NCI-H1930 (cell line): ENCODE data around the gene CD58.
"Not testable (repeated sequence)": the region's sequence is repeated elsewhere in the genome, so short reads cannot be mapped to it uniquely, and the experiment has no call there.

Source experiments
- DNase-seq, 2 experiments: peaks; one replicate each; lab custom pipeline; 2025; lab: John Stamatoyannopoulos, UW

The CD58 gene, protein sequence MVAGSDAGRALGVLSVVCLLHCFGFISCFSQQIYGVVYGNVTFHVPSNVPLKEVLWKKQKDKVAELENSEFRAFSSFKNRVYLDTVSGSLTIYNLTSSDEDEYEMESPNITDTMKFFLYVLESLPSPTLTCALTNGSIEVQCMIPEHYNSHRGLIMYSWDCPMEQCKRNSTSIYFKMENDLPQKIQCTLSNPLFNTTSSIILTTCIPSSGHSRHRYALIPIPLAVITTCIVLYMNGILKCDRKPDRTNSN

DNA sequence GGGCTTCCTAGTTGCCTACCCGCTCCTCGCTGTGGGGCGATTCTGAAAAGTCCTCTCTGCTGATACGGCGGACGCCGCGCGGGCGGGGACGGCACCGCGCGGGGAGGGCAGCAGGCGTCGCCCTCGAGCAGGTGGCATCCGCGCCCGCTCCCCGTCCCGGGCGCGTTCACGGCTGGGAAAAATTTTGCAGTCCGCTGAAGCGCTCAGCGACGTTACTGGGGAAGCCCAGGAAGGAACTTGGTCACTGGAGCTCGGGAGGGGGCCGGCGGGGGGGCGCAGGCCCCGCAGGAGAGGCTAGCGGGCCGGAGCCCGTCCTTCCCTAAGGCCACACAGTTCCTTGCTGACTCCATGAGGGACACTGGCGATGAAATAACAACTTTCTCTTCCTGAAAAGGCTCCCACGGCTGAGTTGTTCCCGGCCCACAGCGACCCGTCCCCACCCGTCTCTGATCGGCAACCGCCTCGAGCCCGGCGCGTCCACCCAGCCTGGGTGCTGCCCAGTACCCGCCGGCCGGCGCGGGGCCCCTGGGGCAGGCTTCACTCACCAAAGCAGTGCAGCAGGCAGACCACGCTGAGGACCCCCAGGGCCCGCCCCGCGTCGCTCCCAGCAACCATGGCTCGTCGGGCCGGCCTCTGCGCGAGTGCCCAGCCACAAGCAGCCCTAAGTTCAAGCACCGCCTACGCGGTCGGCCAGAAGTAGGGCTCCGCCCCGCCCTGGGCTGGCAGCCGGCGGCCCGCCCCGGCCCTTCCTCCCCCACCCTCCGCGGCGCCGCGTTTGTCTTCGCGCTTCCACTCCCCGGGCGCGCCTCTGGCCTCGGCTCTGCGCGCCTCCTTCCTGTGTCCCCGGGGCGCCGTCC lies at the start of gene CD58:
Gene CD58, minus strand, starts transcription at position 669 of the 857 bp plus-strand sequence. Its CDS starts 54 bp downstream, at position 615.
- DNase-seq, result peak; percentile 38 to 63

DNA sequence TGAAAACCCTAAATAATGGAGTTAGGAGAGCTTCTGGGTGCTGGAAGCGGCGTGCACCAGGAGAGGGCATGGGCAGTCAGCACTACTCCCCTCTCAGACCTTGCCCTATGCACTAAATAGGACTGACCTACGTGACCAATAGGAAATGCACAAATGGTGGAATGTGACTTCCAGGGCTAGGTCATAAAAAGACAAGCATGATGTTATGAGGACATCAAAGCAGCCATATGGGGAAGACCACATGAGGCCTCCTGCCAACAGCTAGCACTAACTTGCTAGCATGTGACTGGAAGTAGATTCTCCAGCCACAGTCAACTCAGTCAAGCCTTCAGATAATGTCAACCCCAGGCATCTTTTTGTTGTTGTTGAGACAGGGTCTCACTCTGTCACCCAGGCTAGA lies 49.6 kb upstream of the CD58 start:
- not testable (repeated sequence) for DNase-seq

DNA sequence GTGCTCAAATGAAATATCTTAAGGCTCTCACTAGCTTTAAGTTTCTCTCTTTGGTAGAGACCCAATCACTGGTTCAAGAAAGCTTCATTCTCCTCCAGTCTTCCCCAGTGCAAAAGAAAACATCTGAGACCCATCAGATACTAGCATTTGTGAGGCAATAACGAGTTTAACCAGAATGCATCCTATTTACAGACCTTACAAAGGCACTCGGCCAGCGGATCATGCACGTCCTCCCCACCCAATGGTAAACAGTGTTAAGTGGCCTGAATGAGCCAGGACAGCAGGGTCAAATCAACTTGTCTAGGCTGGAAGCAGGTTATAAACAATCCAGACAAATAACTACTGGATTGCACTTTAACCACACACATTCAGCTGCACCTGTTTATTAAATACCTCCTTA lies 48.3 kb upstream of the CD58 start:
- DNase-seq, result not testable (repeated sequence)

DNA sequence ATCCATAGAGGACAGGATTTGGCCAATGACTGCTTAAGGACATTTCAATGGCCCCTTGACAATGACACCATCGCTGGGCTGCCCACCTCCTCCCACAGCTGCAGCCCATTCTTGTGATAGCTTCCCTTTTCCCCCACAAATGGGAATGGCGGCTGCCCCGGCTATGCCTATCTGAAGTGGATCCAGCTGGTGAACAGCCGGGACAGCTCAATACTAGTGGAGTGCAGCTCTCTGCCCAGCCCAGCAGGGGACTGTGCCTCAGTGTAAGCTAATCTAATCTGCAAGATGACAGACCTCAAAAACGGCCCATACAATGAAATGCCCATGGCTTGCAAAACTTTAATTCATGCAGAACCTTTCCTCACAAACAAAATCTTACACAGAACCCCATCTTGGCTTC lies 47.0 kb upstream of the CD58 start:
- not testable (repeated sequence) for DNase-seq

DNA sequence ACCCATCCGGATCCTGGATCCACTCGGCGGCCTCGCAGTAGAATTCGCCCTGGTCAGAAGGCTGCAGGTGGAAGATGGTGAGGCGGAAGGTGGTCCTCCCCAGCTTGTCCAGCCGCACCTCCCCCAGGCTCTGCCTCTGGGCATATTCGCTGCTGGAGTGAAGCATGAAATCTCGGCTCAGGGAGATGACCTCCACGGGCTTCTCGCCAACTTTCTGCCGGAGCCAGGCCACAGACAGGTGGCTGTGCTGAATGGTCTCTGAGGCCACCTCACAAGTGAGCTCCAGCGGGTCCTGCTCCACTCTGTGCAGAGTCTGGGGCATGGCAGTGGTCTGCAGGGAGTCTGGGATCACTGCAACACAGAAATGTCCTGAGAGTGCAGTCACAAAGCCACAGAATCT lies 43.0 kb upstream of the CD58 start:
- DNase-seq, result not testable (repeated sequence)

DNA sequence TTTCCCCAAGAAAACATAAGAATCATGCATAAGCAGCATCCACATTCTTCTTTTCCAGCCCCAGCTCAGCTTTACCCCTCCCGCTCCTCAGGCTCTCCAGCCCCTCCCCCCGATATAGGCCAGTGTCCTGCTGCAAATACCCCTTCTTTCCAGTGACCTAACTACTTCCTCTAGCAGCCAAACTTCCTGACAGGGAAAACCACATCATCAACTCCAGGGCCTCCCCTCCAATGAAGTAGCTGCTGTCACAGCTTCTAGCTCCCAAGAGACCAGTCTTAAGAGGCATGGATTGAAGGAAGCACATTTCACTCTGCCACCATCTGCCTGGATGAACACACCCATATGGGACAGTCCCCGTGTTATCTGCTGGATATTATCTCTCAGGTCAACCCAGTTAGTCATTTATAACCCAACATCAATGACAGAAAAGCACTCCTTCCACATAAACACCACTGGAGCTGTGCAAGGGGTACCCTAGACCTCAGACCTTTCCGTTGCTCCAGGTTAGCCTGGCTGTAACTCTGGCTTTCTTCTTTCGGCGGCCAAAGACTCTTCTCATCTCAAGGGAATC lies 39.1 kb upstream of the CD58 start:
- not testable (repeated sequence) for DNase-seq

DNA sequence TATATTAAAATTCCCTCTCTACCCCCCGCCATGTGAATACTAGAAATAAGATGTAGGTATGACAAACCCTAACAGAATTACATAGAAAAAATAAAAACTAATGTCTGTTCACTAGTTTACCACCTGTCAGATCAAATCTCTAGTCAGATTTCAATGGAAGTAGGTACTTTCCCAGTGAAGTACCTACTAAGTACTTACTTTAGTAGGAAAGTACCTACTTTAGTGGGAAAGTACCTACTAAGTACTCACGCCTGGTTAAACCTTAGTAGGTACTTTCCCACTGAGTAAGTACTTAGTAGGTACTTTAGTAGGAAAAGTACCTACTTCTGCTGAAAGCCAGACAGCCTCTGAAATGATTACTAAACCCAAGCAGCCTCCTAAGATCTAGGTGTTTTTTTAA lies 38.0 kb upstream of the CD58 start:
- not testable (repeated sequence) for DNase-seq

DNA sequence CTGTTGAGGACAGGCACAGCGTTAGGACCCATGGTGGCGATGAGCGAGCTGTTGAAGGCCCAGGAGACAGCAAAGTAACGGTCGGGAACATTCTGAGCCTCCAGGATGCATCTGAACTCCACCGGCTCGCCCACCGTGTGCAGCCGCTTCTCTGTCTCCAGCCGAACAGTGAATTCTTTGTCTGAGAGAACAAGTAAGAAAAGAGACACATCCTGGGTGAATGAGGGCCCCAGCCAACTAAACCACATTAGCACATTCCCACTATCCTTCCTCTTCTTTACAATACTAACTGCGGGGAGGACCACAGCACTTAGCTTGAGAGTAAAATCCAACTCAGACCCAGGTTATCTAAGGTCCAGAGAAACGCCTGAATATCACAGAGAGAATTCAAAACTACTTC lies 37.3 kb upstream of the CD58 start:
- DNase-seq, result not testable (repeated sequence)

DNA sequence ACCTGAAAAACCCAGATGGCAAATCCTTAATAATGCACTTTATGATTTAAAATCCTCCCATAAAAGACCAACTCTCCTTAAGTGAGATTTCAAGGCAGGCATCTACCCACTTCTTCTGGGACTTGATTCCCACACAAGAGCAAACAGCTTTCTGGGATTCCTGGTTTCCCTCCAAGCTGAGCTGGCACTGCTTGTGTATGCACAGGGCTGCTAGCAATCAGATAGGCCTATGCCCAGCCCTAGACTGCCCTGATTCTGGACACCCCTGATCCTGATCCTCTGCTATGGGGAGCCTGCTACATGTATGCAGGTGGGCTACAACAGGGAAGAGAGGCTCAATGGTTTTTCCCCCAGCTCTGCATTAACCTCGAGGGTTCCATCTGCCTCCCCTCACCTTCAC lies 36.6 kb upstream of the CD58 start:
- DNase-seq, result not testable (repeated sequence)

DNA sequence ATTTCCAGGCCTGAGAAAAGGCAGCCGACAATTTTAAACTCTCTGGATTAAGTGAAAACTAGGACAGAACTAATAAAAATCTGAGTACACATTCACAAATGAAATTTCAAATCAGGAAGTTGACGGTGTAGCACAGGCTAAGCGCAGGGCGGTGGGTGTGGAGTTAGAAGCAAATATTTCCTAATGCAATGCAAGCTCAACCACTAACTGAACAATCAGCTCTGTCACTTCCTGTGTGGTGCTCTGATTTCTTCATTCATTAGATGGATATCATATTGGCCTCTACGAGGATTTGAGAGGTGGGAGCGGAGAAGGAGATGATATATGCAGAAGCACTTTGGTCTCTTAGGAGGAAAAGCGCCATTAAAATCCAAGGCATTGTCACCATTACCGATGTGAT lies 35.2 kb upstream of the CD58 start:
- not testable (repeated sequence) for DNase-seq

DNA sequence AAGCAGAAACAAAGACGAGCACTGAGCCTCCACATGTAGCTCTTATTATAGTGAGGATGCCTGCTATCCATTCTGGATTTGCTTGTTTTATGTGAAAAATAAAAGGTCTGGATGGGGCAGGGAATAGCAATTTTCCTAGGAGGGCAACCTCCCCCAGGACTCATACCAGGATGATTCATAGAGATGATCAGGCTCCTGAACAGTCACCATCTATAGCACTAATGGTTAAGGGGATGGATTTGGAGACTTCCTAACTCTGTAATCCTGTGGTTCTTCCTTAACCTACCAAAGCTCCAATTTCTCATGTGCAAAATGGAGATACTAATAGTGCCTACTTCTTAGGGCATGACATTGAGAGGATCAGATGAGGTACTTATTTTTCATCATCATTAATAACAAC lies 34.5 kb upstream of the CD58 start:
- DNase-seq, result no peak

DNA sequence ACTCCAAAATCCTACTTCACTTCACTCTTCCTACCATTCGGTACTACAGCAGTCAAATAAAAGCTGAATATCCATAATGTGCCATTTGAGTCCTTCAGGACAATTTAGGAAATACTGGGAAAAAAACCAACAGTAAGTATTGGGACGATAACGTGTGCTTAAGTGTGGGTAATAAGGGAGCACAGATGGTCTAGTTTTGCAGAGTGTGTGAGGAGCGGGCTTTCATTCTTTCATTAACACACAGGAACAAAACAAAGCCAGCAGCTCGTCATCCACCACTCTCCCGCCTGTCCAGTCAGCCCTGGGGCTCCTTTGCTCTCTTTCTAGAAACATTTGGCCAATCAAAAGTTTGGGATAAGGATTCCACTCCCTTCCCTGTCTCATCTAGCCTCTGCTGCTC lies 33.6 kb upstream of the CD58 start:
- DNase-seq, result not testable (repeated sequence)

DNA sequence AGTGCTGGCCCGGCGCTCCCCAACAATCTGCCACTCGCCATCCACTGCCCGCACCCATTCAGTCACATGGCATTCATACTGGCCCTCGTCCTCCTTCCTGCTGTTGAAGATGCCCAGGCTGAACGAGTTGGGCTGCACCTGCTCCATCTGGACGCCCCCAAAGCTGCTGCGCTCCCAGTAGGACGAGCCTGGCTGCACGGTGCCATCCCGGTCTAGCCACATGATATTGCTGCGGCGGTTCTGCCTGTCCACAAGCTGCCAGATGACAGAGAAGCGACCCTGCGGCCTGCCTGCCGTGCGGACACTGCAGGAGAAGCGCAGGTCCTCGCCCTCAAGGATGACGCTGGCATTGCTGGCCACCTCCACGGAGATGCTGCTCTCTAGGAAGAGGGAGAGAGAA lies 32.8 kb upstream of the CD58 start:
- DNase-seq, result not testable (repeated sequence)

DNA sequence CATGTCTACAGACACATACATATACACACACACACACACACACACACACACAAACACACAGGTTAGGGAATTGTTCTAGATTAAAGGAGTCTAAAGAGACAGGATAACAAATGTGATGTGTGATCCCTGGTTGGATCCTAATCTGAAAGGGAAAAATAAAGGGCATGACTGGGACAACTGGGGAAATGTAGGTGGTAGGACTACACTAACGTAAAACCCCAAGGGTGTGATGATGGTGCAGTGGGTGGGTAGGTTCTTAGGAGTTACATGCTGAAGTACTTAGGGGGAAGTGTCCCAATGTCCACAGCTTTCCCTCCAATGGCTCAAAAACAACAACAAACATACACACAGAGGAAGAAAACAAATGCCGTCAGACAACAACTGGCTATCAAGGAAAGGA lies 28.5 kb upstream of the CD58 start:
- DNase-seq, result not testable (repeated sequence)

DNA sequence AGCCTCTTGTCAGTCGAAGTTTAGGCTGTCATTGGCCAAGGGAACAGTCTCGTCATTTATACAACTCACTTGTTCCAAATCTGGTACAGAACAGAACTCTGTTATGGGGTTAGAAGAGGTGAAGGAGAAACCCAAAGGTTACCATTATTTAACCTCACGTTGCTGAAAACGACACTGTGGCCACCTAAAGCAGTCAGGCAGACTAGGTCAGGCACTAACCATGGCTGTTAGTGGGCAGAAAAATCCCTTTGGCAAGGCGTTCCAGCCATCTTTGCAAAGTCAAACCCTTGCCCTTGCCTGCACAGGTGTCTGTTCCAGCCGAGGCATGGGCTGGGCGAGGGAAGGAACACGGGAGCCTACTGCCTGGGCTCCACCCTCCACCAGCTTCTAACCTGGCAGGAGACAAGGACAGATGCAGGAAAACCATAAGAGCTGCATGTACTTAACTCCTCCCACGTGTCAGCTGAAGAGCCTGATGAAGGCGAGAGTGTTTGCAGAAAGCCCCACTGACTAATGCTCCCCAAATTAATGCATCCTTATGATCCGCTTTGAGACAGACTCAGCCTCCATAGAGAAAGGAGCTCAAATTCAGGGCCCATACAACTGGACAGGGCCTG lies 27.7 kb upstream of the CD58 start:
- DNase-seq, result not testable (repeated sequence)

DNA sequence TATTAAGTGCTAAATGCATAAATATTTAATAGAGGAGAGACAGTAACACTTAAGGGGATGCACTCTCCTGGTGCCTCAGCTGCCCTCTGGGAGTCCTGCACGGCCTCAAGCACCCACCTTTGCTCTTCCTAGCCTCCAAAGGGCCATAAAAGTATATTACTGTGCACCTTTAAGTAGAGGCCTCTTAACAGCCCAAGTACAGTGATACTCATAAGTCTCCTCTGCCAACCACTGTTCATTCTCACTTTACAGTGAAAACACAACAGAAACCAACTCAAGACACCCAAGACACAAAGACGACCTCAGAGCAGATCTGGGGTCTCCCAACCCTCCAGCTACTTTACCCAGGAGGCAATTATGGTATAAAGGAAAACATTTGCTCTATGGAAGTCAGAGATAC lies 26.6 kb upstream of the CD58 start:
- DNase-seq, result not testable (repeated sequence)

DNA sequence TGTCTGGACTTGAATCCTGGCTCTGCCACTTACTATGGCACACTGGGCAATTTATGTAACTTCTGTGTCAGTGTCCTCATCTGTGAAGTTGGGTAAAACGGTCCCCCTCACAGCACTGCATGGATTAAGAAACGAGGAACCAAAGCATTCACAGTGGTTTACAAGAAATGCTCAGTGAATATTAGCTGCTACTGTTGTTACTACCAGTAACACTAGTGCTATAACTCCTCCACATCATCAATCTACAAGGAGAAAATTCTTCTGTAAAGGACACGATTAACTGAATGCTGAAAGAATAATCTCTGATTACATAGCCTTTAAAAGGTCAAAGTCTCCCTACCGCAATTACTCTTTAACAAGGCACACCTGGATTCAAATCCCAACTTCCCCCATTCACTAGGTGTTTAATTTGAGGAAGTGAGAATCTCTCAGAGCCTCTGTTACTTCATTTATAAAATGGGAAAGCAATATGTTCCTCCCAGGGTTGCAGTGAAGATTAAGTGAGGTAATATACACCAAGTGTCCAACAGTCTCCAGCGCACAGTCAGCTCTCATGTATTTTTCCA lies 26.0 kb upstream of the CD58 start:
- DNase-seq, result not testable (repeated sequence)

DNA sequence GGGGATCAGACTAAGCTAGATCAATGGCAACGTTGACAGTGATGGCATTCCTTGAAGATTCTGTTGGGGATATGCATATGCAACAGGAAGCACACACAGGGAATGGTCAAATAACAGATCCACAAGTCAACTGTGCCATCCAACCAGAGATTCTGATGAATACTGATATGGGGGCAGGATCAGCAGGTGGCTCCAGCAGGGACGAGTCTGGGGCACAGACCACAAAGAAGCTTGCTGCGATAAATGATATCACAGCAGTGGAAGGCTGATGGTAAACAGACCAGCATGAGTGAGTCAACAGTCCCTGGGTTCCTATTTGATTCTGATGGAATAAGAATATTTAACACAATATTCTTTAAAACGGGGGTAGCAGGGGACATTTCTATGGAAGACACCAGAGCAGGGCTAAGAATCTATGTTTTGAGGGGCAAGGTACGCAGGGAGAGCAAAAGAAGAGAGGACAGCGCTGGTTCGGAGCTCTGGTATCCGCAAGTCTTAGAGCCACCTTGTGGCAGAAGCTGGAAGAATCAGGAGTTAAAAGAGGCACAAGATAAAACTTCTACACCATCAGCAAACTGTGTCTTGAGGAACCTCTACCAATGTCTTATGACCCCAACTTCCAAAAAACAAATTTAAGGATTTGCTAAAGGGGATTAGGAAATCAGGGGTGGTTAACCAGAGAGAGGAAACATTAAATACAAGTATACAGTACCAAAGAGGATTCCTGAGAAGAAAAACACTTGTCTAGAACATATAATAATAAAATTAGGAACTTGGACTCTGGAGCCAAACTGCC lies 25.3 kb upstream of the CD58 start:
- DNase-seq, result not testable (repeated sequence)

DNA sequence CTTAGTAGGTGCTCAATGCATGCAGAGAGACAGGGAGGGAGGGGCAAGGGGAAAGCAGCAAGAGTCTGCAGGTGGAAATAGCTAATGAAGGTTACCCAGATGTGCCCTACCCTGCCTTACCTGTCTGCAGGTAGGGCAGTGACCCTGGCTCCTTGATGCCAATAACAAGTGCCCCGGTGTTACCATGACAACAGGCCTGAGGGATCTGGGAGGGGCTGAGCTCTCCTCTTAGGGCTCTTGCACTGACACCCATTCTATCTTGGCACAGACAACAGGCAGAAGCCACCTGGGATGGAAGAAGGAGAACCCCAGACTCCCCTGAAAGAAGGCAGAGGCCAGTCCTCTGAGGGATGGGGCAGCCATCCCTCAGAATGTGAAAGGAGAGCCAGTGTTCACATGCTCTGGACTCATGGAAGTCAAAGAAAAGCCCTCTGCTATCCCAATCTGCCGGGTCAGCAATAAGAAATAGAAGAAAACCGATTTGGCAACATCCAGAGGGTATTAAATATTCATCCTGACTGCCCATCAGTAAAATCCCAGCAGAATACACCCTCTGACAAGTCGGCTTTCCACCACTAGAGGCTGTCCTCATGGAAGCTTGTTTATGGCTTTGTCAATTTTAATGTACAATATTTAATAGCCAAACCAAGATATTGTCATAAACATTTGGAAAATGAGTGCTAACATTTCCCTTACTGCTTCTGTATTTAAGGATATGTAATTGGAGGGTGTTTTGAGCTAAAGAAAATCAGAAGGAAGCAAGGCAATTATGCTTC lies 24.4 kb upstream of the CD58 start:
- DNase-seq, result not testable (repeated sequence)

DNA sequence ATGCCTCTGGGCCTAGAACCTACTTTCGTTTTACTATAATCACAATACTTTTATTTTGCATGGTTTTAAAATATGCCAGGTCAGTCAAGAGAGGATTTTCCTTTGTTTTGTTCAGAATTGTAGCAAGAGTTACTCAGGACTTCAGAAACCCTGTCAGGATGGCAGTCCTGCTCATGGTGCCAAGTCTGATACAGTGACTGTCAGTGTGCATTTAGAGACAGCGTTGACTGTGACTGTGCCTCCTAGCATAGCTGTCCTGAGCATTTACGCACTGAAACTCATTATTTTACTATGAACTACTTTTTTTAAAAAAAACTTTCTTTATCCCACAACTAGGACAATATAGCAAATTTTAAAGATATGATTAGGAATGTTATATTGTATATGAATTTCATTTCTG lies 23.2 kb upstream of the CD58 start:
- DNase-seq, result not testable (repeated sequence)
